Endothelial cell of umbilical vein (primary cell): ENCODE measurements around the gene OR10H4. TPM values are rescaled to one million over a fixed set of nuclear protein-coding genes. Genes with fewer than 3 reads are reported as not detected.
"Not testable (repeated sequence)": the region's sequence is repeated elsewhere in the genome, so short reads cannot be mapped to it uniquely, and the experiment has no call there.

Experiments used
- Bru-seq: library from RNA; stranded (reverse); fragments of 400-500 nt; gene quantifications from one replicate; lab custom pipeline; 2021; lab: Mats Ljungman, UMichigan
- BruChase-seq, 2 experiments: library from RNA; stranded (reverse); fragments of 400-500 nt; gene quantifications; one replicate each; lab custom pipeline; 2021; lab: Mats Ljungman, UMichigan
- BruUV-seq: library from RNA; stranded (reverse); fragments of 400-500 nt; replicated peaks from 2 replicates; lab custom pipeline; 2021; lab: Mats Ljungman, UMichigan
- CTCF ChIA-PET: fragments of 300-600, 350-600 bp; sonication (Branson Sonifier 250); formaldehyde crosslinking; loops from one replicate; lab custom pipeline; 2021; ENCODE audit warnings: antibody characterized with exemption, inconsistent platforms; lab: Charles Lee
- POLR2A ChIA-PET: fragments of 300-600, 350-600 bp; sonication (Branson Sonifier 250); formaldehyde crosslinking; loops from one replicate; lab custom pipeline; 2021; ENCODE audit warnings: antibody characterized with exemption, inconsistent platforms; lab: Charles Lee
- DNase-seq: peaks from one replicate; pipeline ENCODE4 v3.0.0-alpha.2; 2011; ENCODE audit warnings: low read depth, low spot score
- FAIRE-seq: peaks from 2 replicates; lab custom pipeline; 2011; peaks lifted over from hg19 to GRCh38; lab: Jason Lieb, UNC
- H2AFZ ChIP-seq: 2 replicates; pipeline ENCODE4 v1.6.0; 2012; ENCODE audit warnings: low read depth, low read length, control low read depth, inconsistent platforms
- H3K27ac ChIP-seq: 2 replicates; pipeline ENCODE4 v1.5.1; 2011; ENCODE audit warnings: low read depth, mild to moderate bottlenecking, control low read depth, low read length, moderate library complexity; ENCODE audit not compliant: insufficient read depth
- H3K27me3 ChIP-seq, 2 experiments: 2 replicates each; pipeline versions ENCODE4 v1.6.0 to v1.6.1; 2011; ENCODE audit warnings: low read length in 2 of 2, mixed read lengths in 1 of 2; ENCODE audit not compliant: control insufficient read depth in 2 of 2, insufficient read depth in 2 of 2
- H3K36me3 ChIP-seq, 2 experiments: 2 replicates in 1 of 2; 3 replicates in 1 of 2; pipeline ENCODE4 v1.5.1; 2011; ENCODE audit warnings: low read length in 2 of 2, mild to moderate bottlenecking in 1 of 2, moderate library complexity in 1 of 2; ENCODE audit not compliant: control insufficient read depth in 2 of 2, insufficient read depth in 2 of 2; ENCODE audit errors: extremely low read depth in 1 of 2
- H3K4me1 ChIP-seq: 3 replicates; pipeline ENCODE4 v1.5.1; 2011; ENCODE audit warnings: mild to moderate bottlenecking, low read length; ENCODE audit not compliant: control insufficient read depth, insufficient read depth; ENCODE audit errors: extremely low read depth
- H3K4me2 ChIP-seq: 2 replicates; pipeline ENCODE4 v1.6.1; 2011; ENCODE audit warnings: low read length, control low read depth, mixed read lengths; ENCODE audit not compliant: insufficient read depth
- H3K4me3 ChIP-seq, 3 experiments: fragments of 200-600 bp in 1 of 3; sonication (generic), shearing (Covaris generic) in 1 of 3; replicated peaks in 1 of 3; 2 replicates each; pipeline ENCODE4 v1.5.1; 2011 to 2016; ENCODE audit warnings: control low read depth in 3 of 3, low read length in 3 of 3, mild to moderate bottlenecking in 2 of 3, inconsistent platforms in 1 of 3, low read depth in 1 of 3, moderate library complexity in 1 of 3; ENCODE audit not compliant: insufficient read depth in 1 of 3
- H3K79me2 ChIP-seq: 2 replicates; pipeline ENCODE4 v1.6.0; 2012; ENCODE audit warnings: low read length, inconsistent platforms; ENCODE audit not compliant: control insufficient read depth, insufficient read depth
- H3K9ac ChIP-seq: replicated peaks from 2 replicates; pipeline ENCODE3; 2011; ENCODE audit warnings: low read length, control low read depth; ENCODE audit not compliant: insufficient read depth; ENCODE audit errors: extremely low read depth
- H3K9me1 ChIP-seq: replicated peaks from 3 replicates; pipeline ENCODE4 v1.6.0; 2011; ENCODE audit warnings: mild to moderate bottlenecking, low read length; ENCODE audit not compliant: control insufficient read depth, insufficient read depth; ENCODE audit errors: extremely low read depth
- H3K9me3 ChIP-seq: replicated peaks from 2 replicates; pipeline ENCODE4 v1.5.1; 2012; ENCODE audit warnings: low read length, inconsistent platforms; ENCODE audit not compliant: control insufficient read depth, insufficient read depth
- H4K20me1 ChIP-seq: replicated peaks from 2 replicates; pipeline ENCODE3; 2011; ENCODE audit warnings: mild to moderate bottlenecking, low read length; ENCODE audit not compliant: control insufficient read depth, insufficient read depth; ENCODE audit errors: extremely low read depth
- GATA2 ChIP-seq: IDR thresholded peaks from 2 replicates; pipeline ENCODE4 v1.7.0; 2011; ENCODE audit warnings: low read depth, mild to moderate bottlenecking, moderate library complexity, mixed read lengths, low read length; ENCODE audit not compliant: insufficient read length, insufficient read depth
- JUN ChIP-seq: IDR thresholded peaks from 2 replicates; pipeline ENCODE4 v1.6.1; 2011; ENCODE audit warnings: borderline replicate concordance, low read depth; ENCODE audit not compliant: insufficient read length, insufficient read depth
- POLR2A ChIP-seq: IDR thresholded peaks from 2 replicates; pipeline ENCODE4 v1.6.1; 2012; ENCODE audit warnings: low read depth, mild to moderate bottlenecking, control low read depth, low read length
- dilution Hi-C: fragments of 300-500 bp; cut with MboI; formaldehyde crosslinking; loops from one replicate; pipeline ENCODE4 v1.15.0; 2019; ENCODE audit warnings: low sequenced_read_pairs; ENCODE audit not compliant: extremely low pct_ligation_motif_present
- intact Hi-C: fragments of 100-400 bp; cut with micrococcal nuclease; formaldehyde crosslinking; loops from one replicate; pipeline ENCODE4 v1.10.0; 2022
- long read RNA-seq: library from polyadenylated mRNA; stranded (forward); transcript quantifications from one replicate; pipeline ENCODE4 v2.0.0, GENCODE V29; 2021
- polyA minus RNA-seq, 3 experiments: library from RNA; depleted of rRNA, polyadenylated mRNA; stranded (reverse); fragments of >200 nt; gene quantifications; 1 replicate in 1 of 3; 2 replicates in 2 of 3; pipeline ENCODE4 v1.2.3, GENCODE V29; 2011
- polyA plus RNA-seq, 4 experiments: library from polyadenylated mRNA; depleted of rRNA in 3 of 4; stranded (reverse) in 3 of 4; unstranded in 1 of 4; fragments of >200 nt; gene quantifications; 2 replicates each; pipeline versions ENCODE4 v1.2.1 to v1.2.3, GENCODE V29; 2011 to 2012; ENCODE audit warnings: missing spikeins in 1 of 4
- total RNA-seq: library from RNA; stranded (reverse); gene quantifications from 2 replicates; pipeline ENCODE4 v1.2.3, GENCODE V29; 2021
- TF ChIP-seq, protein P1 (sequence below): IDR thresholded peaks from 2 replicates; pipeline ENCODE4 v1.6.1; 2011; ENCODE audit not compliant: insufficient read depth, insufficient read length
- TF ChIP-seq, protein P2 (sequence below), 2 donors: IDR thresholded peaks; 1 replicate in 1 of 2; 2 replicates in 1 of 2; pipeline ENCODE4 v1.5.1; 2011; ENCODE audit warnings: low read length in 2 of 2, mild to moderate bottlenecking in 2 of 2, moderate library complexity in 2 of 2, control low read depth in 1 of 2, inconsistent platforms in 1 of 2, low read depth in 1 of 2; ENCODE audit not compliant: insufficient read depth in 1 of 2; ENCODE audit errors: extremely low read depth in 1 of 2

Gene OR10H4, protein sequence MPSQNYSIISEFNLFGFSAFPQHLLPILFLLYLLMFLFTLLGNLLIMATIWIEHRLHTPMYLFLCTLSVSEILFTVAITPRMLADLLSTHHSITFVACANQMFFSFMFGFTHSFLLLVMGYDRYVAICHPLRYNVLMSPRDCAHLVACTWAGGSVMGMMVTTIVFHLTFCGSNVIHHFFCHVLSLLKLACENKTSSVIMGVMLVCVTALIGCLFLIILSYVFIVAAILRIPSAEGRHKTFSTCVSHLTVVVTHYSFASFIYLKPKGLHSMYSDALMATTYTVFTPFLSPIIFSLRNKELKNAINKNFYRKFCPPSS
- total RNA-seq (not detected in 2 replicates), polyA plus RNA-seq (not detected in 2 replicates), polyA minus RNA-seq (not detected in 2 replicates), Bru-seq, nascent RNA (not detected), BruChase-seq, experiment 1, labeled RNA remaining after a 6-hour chase (not detected), BruChase-seq, experiment 2, labeled RNA remaining after a 2-hour chase (not detected)
- not detected in 2 replicates for polyA plus RNA-seq (2011; cell fraction: cytosol; rRNA removed)
- polyA plus RNA-seq (2011; cell fraction: nucleus; rRNA removed), result not detected in 2 replicates
- not detected in 2 replicates for polyA plus RNA-seq (2012)
- polyA minus RNA-seq (2011; cell fraction: cytosol; rRNA and poly(A)+ RNA removed), result not detected
- polyA minus RNA-seq (2011; cell fraction: nucleus; rRNA and poly(A)+ RNA removed), result not detected in 2 replicates
- long read RNA-seq, result 0 reads

DNA sequence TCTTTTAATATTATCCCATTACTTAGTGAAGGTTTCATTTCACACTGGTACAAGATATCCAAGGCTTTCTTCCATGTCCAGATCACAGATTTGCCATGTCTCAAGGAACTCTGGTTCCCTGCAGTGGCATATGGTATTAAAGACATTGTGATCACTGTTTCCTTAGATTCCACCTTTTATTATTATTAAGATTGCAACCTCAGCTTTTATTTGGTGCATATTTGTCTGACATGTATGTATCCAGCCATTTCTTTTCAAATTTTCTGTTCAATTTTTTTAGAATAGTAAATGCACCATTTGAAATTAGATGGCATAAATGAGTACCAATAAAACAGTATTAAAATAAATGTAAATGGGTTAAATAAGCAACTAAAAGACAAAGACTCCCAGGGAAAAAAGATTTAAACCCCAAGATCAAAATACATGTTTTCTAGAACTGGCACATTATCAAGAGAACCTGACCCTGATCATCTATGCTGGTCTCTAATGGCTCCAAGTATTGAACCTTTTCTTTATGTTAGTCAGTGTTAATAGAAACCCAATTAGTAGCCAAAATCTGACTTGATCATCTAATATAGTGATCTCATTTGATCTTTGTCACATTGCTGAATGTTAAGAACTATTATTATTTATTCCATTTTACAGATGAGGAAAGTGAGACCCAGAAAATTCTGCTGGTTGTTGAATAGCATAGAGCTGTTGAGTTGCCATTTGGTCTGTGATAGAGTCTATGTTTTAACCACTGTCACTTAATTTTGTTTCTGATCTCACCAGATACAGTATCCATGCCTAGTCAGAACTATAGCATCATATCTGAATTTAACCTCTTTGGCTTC is at the start of gene OR10H4:
OR10H4 (plus strand) TSS at position 786 of the 836 bp plus-strand sequence; CDS start at position 786, 0 bp downstream.
- TF ChIP-seq JUN, result no peak
- TF ChIP-seq, protein P1, sequence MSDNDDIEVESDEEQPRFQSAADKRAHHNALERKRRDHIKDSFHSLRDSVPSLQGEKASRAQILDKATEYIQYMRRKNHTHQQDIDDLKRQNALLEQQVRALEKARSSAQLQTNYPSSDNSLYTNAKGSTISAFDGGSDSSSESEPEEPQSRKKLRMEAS, result no peak
- no peak for TF ChIP-seq GATA2
- TF ChIP-seq, protein P2, sequence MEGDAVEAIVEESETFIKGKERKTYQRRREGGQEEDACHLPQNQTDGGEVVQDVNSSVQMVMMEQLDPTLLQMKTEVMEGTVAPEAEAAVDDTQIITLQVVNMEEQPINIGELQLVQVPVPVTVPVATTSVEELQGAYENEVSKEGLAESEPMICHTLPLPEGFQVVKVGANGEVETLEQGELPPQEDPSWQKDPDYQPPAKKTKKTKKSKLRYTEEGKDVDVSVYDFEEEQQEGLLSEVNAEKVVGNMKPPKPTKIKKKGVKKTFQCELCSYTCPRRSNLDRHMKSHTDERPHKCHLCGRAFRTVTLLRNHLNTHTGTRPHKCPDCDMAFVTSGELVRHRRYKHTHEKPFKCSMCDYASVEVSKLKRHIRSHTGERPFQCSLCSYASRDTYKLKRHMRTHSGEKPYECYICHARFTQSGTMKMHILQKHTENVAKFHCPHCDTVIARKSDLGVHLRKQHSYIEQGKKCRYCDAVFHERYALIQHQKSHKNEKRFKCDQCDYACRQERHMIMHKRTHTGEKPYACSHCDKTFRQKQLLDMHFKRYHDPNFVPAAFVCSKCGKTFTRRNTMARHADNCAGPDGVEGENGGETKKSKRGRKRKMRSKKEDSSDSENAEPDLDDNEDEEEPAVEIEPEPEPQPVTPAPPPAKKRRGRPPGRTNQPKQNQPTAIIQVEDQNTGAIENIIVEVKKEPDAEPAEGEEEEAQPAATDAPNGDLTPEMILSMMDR (IDR thresholded peaks at IDR 0.05; ENCODE audit: extremely low read depth in 1 of 2, insufficient read depth in 1 of 2, low read depth in 1 of 2, low read length in 2 of 2), result no peak
- no peak for TF ChIP-seq POLR2A
- Histone ChIP-seq H3K27me3 (no peaks in the 10 kb centered on the region), H3K9me3 (no peaks in the 10 kb centered on the region), H3K4me3 (no peak within 1 kb of the TSS), H3K4me1 (no peaks in the 10 kb centered on the region), H2AFZ (no peak within 1 kb of the TSS), H3K9ac (no peak within 1 kb of the TSS), H3K9me1 (no peaks in the 10 kb centered on the region), H4K20me1 (no peaks in the 10 kb centered on the region), H3K4me2 (no peak within 1 kb of the TSS), H3K27ac (no peak within 1 kb of the TSS), H3K79me2 (no peaks in the 10 kb centered on the region), H3K36me3 (no peaks in the 10 kb centered on the region)
- DNase-seq, result no peak
- dilution Hi-C loops, result no loop called here
- intact Hi-C loops, result no loop called here
- no peak for FAIRE-seq
- no TSS peak for BruUV-seq
- POLR2A ChIA-PET, result no interaction called here
- CTCF ChIA-PET, result no interaction called here

DNA sequence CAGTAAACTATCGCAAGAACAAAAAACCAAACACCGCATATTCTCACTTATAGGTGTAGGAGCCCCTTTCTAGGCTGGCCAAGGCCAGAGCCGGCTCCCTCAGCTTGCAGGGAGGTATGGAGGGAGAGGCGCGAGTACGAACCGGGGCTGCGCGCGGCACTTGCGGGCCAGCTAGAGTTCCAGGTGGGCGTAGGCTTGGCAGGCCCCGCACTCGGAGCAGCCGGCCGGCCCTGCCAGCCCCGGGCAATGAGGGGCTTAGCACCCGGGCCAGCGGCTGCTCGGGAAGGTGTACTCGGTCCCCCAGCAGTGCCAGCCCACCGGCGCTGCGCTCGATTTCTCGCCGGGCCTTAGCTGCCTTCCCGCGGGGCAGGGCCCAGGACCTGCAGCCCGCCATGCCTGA is 49.2 kb upstream of the OR10H4 start:
- H3K79me2 ChIP-seq, H3K36me3 ChIP-seq, H3K9me1 ChIP-seq, H3K27ac ChIP-seq, H3K9me3 ChIP-seq, H3K4me1 ChIP-seq, CTCF ChIA-PET, H3K4me2 ChIP-seq, BruUV-seq, H3K4me3 ChIP-seq, H3K27me3 ChIP-seq, dilution Hi-C loops, intact Hi-C loops, POLR2A ChIA-PET, H3K9ac ChIP-seq, FAIRE-seq, H4K20me1 ChIP-seq, H2AFZ ChIP-seq, DNase-seq: not testable (repeated sequence)
